HL-60/S4 (cell line): ENCODE data around the gene C12orf50.
"Not testable (repeated sequence)": the region's sequence is repeated elsewhere in the genome, so short reads cannot be mapped to it uniquely, and the experiment has no call there.

ENCODE experiments used
- in situ Hi-C: fragments of 300-500 bp; cut with MboI; formaldehyde crosslinking; loops from 2 replicates; pipeline ENCODE4 v1.14.3; 2022; ENCODE audit warnings: low sequenced_read_pairs

The C12orf50 gene

GRCh38 chr12:87991483-87991882, 37.7 kb downstream of the C12orf50 start:
- in situ Hi-C loops: no loop called here

DNA sequence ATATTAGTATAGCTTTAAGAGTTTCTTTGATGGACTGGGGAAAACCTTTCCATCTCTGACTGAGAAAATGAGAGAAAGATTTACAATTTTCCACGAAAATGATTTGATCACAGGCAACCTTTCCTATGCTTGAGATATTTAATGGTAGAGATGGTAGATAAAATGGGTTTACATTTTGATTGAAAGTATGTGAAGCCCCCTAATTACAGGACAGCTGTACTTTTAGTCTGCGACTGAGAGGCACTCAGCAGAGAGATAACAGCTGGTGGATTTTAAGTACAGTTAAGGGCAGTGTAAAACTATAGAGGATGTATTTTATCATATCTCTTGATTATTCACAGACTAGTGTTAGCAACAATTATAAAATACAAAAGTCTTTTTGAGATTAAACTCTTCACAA, 40.7 kb downstream of the C12orf50 start:
- in situ Hi-C loops: no loop called here

DNA sequence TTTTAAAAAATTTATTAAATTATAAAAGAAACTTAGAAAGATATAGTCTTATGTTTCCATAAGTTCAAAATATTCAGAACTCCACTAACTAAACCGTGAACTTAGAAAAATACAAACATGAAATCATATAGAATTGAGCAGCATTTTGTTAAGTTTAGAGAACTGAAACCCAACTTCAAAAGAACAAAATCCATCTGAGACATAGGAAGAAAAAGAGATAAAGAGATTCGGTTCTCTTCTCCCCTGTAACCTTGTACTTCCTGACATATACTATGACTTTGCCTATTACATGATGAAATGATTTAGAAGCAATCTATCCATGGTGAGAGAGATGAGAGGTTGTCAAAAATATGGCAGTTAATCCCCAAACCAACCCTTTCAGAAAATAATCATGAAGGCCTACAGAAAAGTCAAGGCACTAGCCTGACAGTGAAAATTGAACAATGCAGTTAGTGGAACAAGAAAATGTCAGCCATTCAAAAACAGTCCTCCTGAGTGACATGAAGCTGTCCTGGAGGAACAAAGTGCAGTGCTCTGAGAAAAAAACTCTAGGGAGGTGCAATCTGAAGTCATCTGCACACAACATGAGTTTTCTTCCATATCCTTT, 44.0 kb downstream of the C12orf50 start:
- in situ Hi-C loops: no loop called here

DNA sequence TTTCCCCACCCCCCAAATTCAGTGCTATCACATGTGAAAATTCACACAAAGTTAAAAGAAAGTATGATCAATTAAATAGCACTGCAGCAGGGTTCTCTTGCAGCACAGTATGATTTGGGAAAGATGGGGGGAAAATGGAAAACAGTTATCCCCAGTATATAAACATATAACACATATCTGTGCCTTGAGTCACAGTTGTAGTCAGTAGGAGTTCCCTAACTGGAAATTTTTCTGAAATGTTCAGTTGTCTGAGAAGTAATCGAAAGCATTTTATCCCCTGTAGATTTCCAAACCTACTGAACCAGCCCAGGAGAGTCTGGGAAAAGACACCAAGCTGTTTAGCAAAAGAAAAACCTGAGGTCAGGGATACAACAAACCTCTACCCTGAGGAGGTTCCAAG, 47.0 kb downstream of the C12orf50 start:
- in situ Hi-C loops: no loop called here

DNA sequence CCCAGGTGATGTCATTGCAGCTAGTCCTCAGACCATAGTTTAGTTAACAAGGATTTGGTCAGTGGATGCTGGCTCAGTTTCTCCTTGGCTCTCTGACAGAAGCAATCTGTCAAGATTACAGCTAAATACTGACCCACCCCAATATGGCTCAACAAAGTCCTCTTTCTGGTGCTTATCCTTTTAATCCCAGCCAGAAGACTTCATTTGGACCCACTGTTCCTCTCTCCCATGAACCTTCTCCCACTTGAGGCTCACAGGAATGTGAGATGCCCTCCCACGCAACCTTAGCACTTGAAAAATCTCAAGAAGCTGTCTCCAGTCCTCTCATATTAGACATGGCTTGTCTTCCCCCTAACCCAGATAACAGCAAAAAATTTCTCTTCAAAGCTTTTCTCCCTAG, 47.7 kb downstream of the C12orf50 start:
- in situ Hi-C loops: no loop called here

GRCh38 chr12:87975879-87976278, 53.3 kb downstream of the C12orf50 start:
- in situ Hi-C loops: no loop called here

DNA sequence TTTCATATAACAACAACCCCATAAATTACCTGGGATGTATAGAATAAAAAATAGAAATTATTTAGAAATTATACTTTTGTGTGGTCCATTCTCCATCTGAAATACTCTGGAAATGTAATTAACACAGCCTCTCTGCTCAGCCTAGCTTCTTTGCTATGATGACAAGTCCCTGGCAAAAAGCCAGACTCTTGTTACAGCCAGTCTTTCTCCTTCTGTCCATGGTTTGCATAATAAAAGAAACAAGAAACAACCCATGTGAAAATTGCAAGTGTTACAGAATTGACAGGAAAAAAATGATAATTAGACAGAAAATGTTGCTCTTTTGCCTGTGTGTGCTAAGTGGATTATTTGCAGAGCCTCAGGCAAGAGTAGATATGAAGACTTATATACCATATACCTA, 61.3 kb downstream of the C12orf50 start:
- in situ Hi-C loops: no loop called here

GRCh38 chr12:87960566-87960965, 68.6 kb downstream of the C12orf50 start:
- in situ Hi-C loops: no loop called here

GRCh38 chr12:87954028-87954427, 75.2 kb downstream of the C12orf50 start:
- in situ Hi-C loops: not testable (repeated sequence)

DNA sequence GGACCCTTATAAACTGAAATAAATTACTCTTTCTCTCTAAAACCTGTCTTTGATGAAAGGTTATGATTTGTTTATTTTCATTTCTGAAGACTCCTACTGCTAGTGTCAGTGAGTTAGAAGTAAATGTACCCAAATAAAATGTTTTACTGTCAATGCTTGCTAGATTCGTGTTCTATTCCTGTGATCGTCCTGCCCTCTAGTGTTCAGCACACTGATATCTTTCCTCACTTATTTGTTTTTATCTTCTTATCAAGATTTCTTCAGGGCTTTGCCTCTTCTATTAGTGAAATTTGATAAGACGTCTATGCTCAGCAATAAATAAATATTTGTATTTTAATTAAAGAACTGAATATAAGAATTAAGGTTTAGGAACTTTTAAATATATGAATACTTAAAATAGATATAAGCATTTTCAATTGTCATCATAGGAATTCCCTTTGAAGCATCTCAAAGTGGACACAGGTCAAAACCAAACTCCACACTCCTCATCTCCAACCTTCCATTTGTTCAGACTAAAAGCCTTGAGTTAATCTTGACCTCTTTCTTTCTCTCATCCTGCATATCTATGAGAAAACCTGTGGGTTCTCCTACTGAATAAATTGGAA, 75.8 kb downstream of the C12orf50 start:
- in situ Hi-C loops: no loop called here

GRCh38 chr12:87952850-87953249, 76.4 kb downstream of the C12orf50 start:
- in situ Hi-C loops: no loop called here

DNA sequence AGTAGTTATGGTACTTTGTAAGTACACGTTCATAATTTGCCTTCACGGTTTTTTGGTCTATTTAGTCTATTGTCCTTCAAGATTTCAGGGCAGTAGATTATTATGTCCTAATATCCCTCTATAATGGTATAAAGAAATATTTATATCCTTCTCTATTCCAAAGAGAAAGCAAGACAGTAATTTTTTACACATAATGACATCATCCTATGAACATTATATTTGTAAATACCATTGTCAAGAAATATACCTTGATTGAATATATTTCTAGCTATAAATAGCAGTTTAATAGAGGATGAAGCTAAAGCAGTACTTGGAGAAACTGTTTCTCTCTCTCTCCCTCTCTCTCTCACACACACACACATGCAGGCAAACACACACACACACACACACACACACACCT, 77.0 kb downstream of the C12orf50 start:
- in situ Hi-C loops: no loop called here

DNA sequence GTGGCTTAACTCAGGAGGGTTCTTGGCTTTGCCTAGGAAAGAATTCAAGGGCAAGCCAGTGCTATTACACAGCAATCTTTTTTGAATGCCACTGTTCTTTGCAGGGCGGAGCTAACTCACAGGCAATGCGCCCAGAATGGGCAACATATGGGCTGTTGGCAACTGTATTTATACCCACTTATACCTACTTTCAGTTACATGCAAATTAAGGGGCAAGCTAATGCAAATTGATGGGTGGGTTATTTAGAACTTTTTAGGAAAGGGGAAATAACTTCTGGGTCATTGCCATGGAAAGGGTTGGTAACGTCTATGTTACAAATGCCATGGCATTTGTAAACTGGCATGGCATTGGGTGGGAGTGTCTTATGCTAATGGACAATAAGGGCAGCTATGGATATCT, 85.4 kb downstream of the C12orf50 start:
- in situ Hi-C loops: no loop called here

- in situ Hi-C loops: no loop called here
Observed at GRCh38 chr12:87943023-87943422, 86.2 kb downstream of the C12orf50 start.

DNA sequence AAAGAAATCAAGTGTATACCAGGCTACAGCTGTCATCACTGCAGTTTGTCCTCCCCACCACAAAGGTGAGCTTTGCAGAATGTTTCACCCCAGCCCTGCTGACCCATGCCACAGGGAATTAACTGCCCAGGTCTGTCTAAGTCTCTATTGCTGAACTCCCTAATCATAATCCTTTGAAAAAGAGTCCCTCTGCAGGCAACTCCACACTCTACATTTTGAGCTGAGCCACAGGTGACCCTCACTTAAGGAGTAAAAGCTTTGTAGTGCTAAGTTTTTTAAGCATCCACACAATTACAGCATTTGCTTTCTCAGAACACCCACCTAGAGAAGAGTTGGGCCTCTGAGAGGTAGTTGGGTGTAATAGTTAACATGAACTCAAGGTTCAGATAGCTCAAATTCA, 90.0 kb downstream of the C12orf50 start:
- in situ Hi-C loops: no loop called here

DNA sequence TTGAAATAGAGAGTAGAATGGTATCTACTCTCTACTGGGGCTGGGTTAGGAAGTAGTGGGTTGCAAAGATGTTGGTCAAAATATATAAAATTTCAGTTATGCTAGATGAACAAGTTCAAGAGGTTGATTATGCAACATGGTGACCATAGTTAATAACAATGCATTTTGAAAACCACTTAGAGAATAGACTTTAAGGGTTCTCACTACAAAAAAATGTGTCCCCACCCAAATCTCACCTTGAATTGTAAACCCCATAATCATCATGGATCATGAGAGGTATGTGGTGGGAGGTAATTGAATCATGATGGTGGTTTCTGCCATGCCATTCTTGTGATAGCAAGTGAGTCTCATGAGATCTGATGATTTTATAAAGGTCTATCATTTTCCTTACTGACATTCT, 94.0 kb downstream of the C12orf50 start:
- in situ Hi-C loops: no loop called here

DNA sequence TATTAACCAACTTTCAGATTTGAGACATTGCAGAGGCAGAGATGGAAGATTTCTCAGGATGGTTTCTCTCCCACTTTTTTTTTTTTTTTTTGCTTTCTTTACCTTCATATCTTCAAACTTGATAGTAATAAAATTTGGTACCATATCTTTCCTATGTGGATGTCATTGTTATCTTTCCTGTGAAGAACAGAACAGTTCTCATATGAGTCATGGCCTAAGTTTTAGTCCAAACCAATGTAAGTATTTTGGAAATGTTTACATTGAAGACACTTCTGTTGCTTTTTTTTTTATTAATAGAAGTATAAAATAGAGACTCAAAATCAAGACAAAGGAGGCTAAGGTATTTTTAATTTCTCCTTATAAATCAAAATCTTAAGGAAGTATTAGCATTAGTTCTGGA, 95.2 kb downstream of the C12orf50 start:
- in situ Hi-C loops: no loop called here

GRCh38 chr12:87931812-87932211, 97.4 kb downstream of the C12orf50 start:
- in situ Hi-C loops: no loop called here

DNA sequence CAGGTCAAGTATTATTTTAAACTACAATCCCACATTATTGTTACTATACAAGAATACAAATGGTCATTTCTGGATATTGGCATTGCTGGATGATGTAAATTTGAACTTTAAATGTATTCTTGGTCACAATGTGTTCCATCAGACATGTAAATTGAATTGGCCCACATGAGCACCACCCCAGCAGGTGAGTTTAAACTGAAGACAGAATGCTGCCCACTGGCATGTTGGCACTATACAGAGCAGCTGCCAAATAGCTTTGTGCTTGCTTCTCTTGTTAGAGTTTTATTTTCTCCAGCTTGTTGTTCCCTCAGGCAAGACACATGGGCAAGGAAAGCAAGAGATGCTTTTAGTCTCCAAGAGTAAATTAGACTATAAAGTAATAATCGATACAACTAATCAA, 98.6 kb downstream of the C12orf50 start:
- in situ Hi-C loops: no loop called here
